ENCODE measurements around the gene TGM6.

DNA sequence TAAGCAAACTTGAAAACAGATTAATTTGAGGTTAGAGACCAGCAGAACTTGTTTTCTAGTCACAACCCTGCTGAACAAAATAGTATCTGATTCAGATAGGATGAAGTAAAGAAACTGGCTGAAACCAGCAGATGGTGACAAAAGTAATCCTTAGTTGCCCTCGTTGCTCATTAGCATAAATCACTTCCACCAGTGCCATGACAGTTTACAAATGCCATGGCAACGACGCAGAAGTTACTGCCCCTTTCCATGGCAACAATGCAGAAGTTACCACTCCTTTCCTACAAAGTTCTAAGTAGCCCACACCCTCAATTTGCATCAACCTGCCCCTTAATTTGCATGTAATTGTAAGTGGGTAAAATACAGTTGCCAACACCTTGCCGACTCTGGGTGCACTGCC is 66.1 kb downstream of the TGM6 start:
- TF ChIP-seq, protein P1, sequence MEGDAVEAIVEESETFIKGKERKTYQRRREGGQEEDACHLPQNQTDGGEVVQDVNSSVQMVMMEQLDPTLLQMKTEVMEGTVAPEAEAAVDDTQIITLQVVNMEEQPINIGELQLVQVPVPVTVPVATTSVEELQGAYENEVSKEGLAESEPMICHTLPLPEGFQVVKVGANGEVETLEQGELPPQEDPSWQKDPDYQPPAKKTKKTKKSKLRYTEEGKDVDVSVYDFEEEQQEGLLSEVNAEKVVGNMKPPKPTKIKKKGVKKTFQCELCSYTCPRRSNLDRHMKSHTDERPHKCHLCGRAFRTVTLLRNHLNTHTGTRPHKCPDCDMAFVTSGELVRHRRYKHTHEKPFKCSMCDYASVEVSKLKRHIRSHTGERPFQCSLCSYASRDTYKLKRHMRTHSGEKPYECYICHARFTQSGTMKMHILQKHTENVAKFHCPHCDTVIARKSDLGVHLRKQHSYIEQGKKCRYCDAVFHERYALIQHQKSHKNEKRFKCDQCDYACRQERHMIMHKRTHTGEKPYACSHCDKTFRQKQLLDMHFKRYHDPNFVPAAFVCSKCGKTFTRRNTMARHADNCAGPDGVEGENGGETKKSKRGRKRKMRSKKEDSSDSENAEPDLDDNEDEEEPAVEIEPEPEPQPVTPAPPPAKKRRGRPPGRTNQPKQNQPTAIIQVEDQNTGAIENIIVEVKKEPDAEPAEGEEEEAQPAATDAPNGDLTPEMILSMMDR (IDR thresholded peaks at IDR 0.05 in 4 of 5, conservative IDR thresholded peaks at IDR 0.05 in 1 of 5) = no peak
- TF ChIP-seq POLR2A (IDR thresholded peaks at IDR 0.05) = no peak
